ENCODE data around the gene METTL1.

The METTL1 gene

GRCh38 chr12:57754411-57755193, 17.3 kb downstream of the METTL1 start, which contains the start of gene MARCHF9:
MARCHF9 (plus strand) TSS chr12:57755103; CDS start chr12:57755529, 426 bp downstream.
- peak; percentile 62 to 67 for DNase-seq (ENCODE audit: low read depth in 1 of 2, low spot score in 1 of 2)

GRCh38 chr12:57753756-57754337, 18.1 kb downstream of the METTL1 start:
- DNase-seq (ENCODE audit: low read depth in 1 of 2, low spot score in 1 of 2): no peak

GRCh38 chr12:57752668-57753000, 19.3 kb downstream of the METTL1 start:
- no peak for DNase-seq (ENCODE audit: low read depth in 1 of 2, low spot score in 1 of 2)

GRCh38 chr12:57751788-57752667, 19.9 kb downstream of the METTL1 start, which contains the start of gene CDK4:
CDK4 (minus strand) TSS chr12:57752310; CDS start chr12:57751717, 593 bp downstream.
- DNase-seq (ENCODE audit: low read depth in 1 of 2, low spot score in 1 of 2): peak; percentile 91 to 97

GRCh38 chr12:57751432-57751787, 20.5 kb downstream of the METTL1 start:
- DNase-seq (ENCODE audit: low read depth in 1 of 2, low spot score in 1 of 2): no peak

- no peak for DNase-seq (ENCODE audit: low read depth in 1 of 2, low spot score in 1 of 2)
Observed at GRCh38 chr12:57750561-57751431, 21.1 kb downstream of the METTL1 start.

- no peak for DNase-seq (ENCODE audit: low read depth in 1 of 2, low spot score in 1 of 2)
Observed at GRCh38 chr12:57749061-57749460, 22.8 kb downstream of the METTL1 start.

- DNase-seq (ENCODE audit: low read depth in 1 of 2, low spot score in 1 of 2): no peak
Observed at GRCh38 chr12:57746025-57746424, 25.9 kb downstream of the METTL1 start.

GRCh38 chr12:57745485-57745881, 26.4 kb downstream of the METTL1 start:
- no peak for DNase-seq (ENCODE audit: low read depth in 1 of 2, low spot score in 1 of 2)

GRCh38 chr12:57744777-57745484, 27.0 kb downstream of the METTL1 start, which contains the start of gene TSPAN31:
TSPAN31 (plus strand) TSS chr12:57745039; CDS start chr12:57745155, 116 bp downstream.
- DNase-seq (ENCODE audit: low read depth in 1 of 2, low spot score in 1 of 2): peak; percentile 83 to 84

GRCh38 chr12:57744194-57744776, 27.6 kb downstream of the METTL1 start:
- DNase-seq (ENCODE audit: low read depth in 1 of 2, low spot score in 1 of 2): peak in 1 of 2 donors; percentile 60

- no peak for DNase-seq (ENCODE audit: low read depth in 1 of 2, low spot score in 1 of 2)
Observed at GRCh38 chr12:57743769-57744168, 28.1 kb downstream of the METTL1 start.

GRCh38 chr12:57741844-57742738, 29.8 kb downstream of the METTL1 start:
- peak; percentile 52 to 59 for DNase-seq (ENCODE audit: low read depth in 1 of 2, low spot score in 1 of 2)

- DNase-seq (ENCODE audit: low read depth in 1 of 2, low spot score in 1 of 2): no peak
Observed at GRCh38 chr12:57741413-57741789, 30.5 kb downstream of the METTL1 start.

GRCh38 chr12:57740656-57741412, 31.1 kb downstream of the METTL1 start:
- DNase-seq (ENCODE audit: low read depth in 1 of 2, low spot score in 1 of 2): peak in 1 of 2 donors; percentile 55

GRCh38 chr12:57739914-57740538, 31.9 kb downstream of the METTL1 start:
- no peak for DNase-seq (ENCODE audit: low read depth in 1 of 2, low spot score in 1 of 2)

GRCh38 chr12:57739387-57739786, 32.5 kb downstream of the METTL1 start:
- DNase-seq (ENCODE audit: low read depth in 1 of 2, low spot score in 1 of 2): no peak

All from stimulated activated CD4-positive, alpha-beta T cell treated with anti-CD3 and anti-CD28 coated beads, Interleukin-15, amount 100 ng/mL, for 1 hour (primary cell).